ENCODE results near the gene KNTC1.

- no peak for TF ChIP-seq EZH2phosphoT487 (IDR thresholded peaks at IDR 0.05; ENCODE audit: borderline replicate concordance)
- TF ChIP-seq, protein P1, sequence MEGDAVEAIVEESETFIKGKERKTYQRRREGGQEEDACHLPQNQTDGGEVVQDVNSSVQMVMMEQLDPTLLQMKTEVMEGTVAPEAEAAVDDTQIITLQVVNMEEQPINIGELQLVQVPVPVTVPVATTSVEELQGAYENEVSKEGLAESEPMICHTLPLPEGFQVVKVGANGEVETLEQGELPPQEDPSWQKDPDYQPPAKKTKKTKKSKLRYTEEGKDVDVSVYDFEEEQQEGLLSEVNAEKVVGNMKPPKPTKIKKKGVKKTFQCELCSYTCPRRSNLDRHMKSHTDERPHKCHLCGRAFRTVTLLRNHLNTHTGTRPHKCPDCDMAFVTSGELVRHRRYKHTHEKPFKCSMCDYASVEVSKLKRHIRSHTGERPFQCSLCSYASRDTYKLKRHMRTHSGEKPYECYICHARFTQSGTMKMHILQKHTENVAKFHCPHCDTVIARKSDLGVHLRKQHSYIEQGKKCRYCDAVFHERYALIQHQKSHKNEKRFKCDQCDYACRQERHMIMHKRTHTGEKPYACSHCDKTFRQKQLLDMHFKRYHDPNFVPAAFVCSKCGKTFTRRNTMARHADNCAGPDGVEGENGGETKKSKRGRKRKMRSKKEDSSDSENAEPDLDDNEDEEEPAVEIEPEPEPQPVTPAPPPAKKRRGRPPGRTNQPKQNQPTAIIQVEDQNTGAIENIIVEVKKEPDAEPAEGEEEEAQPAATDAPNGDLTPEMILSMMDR (conservative IDR thresholded peaks at IDR 0.05; ENCODE audit: low read length): no peak
Measured at GRCh38 chr12:122517877-122518276, 9.2 kb upstream of the KNTC1 start.
